Type B pancreatic cell (in vitro differentiated cells): ENCODE results near the gene CHTF8. TPM values are rescaled to one million over a fixed set of nuclear protein-coding genes. Genes with fewer than 3 reads are reported as not detected.

Experiments
- DNase-seq: peaks from one replicate; pipeline ENCODE4 v3.0.0; 2021; ENCODE audit warnings: mixed read lengths; ENCODE audit not compliant: unreplicated experiment; ENCODE audit errors: extremely low spot score
- H3K27ac Mint-ChIP-seq: 2 replicates; pipeline ENCODE4 v1.8.0; 2021; ENCODE audit warnings: mild to moderate bottlenecking, mixed read lengths
- H3K27me3 Mint-ChIP-seq: 2 replicates; pipeline ENCODE4 v1.8.0; 2021; ENCODE audit warnings: mixed read lengths
- H3K36me3 Mint-ChIP-seq: 2 replicates; pipeline ENCODE4 v1.8.0; 2021; ENCODE audit warnings: mixed read lengths
- H3K4me1 Mint-ChIP-seq: one replicate; pipeline ENCODE4 v1.8.0; 2021; ENCODE audit warnings: mixed read lengths; ENCODE audit not compliant: unreplicated experiment
- H3K4me3 Mint-ChIP-seq: 2 replicates; pipeline ENCODE4 v1.8.0; 2021; ENCODE audit warnings: mild to moderate bottlenecking, mixed read lengths
- H3K9me3 Mint-ChIP-seq: 2 replicates; pipeline ENCODE4 v1.8.0; 2021; ENCODE audit warnings: mixed read lengths
- CTCF ChIP-seq: fragments of 200-600 bp; sonication (generic); conservative IDR thresholded peaks from 2 replicates; pipeline ENCODE4 v1.5.0; 2021; ENCODE audit warnings: antibody characterized with exemption, mild to moderate bottlenecking
- total RNA-seq: library from RNA; stranded (reverse); gene quantifications from 2 replicates; pipeline ENCODE4 v1.2.1, GENCODE V29; 2021; ENCODE audit warnings: low replicate concordance

The CHTF8 gene
- total RNA-seq, 1 donor from 2014 or later = 131 TPM

- Mint-ChIP-seq H3K27ac (no peak overlapping the region), H3K4me1 (peaks cover 18% of the 10 kb centered on the region), H3K36me3 (peaks cover 5% of the 10 kb centered on the region), H3K4me3 (no peak overlapping the region), H3K27me3 (peaks cover 40% of the 10 kb centered on the region), H3K9me3 (no peaks in the 10 kb centered on the region)
- no peak for DNase-seq
- no peak for TF ChIP-seq CTCF
These were observed 22.7 kb downstream of the CHTF8 start for GRCh38 chr16:69109486-69110270.

- peaks cover 4% of the 10 kb centered on the region for H3K36me3 Mint-ChIP-seq
- H3K9me3 Mint-ChIP-seq = no peaks in the 10 kb centered on the region
- H3K27ac Mint-ChIP-seq = no peak overlapping the region
- H3K4me1 Mint-ChIP-seq = peaks cover 18% of the 10 kb centered on the region
- no peak for DNase-seq
- H3K27me3 Mint-ChIP-seq = peaks cover 44% of the 10 kb centered on the region
- TF ChIP-seq CTCF = no peak
- no peak overlapping the region for H3K4me3 Mint-ChIP-seq
These were observed 23.5 kb downstream of the CHTF8 start for GRCh38 chr16:69108905-69109252.

GRCh38 chr16:69108064-69108904 is 24.1 kb downstream of the CHTF8 start:
- Mint-ChIP-seq H3K27ac (no peak overlapping the region), H3K27me3 (peaks cover 47% of the 10 kb centered on the region), H3K4me3 (peak overlapping the region; percentile 77), H3K36me3 (peaks cover 4% of the 10 kb centered on the region), H3K9me3 (no peaks in the 10 kb centered on the region), H3K4me1 (peaks cover 18% of the 10 kb centered on the region)
- no peak for DNase-seq
- TF ChIP-seq CTCF = no peak

GRCh38 chr16:69107316-69107962 is 24.9 kb downstream of the CHTF8 start:
- no peak for DNase-seq
- no peak overlapping the region for H3K27ac Mint-ChIP-seq
- H3K4me1 Mint-ChIP-seq = peaks cover 18% of the 10 kb centered on the region
- peaks cover 4% of the 10 kb centered on the region for H3K36me3 Mint-ChIP-seq
- peak overlapping the region; percentile 83 for H3K4me3 Mint-ChIP-seq
- no peaks in the 10 kb centered on the region for H3K9me3 Mint-ChIP-seq
- H3K27me3 Mint-ChIP-seq = peaks cover 54% of the 10 kb centered on the region
- no peak for TF ChIP-seq CTCF

GRCh38 chr16:69106491-69107315 is 25.7 kb downstream of the CHTF8 start:
- Mint-ChIP-seq H3K36me3 (peaks cover 4% of the 10 kb centered on the region), H3K9me3 (no peaks in the 10 kb centered on the region), H3K4me1 (peaks cover 18% of the 10 kb centered on the region), H3K4me3 (peak overlapping the region; percentile 83), H3K27ac (no peak overlapping the region), H3K27me3 (peaks cover 59% of the 10 kb centered on the region)
- no peak for TF ChIP-seq CTCF
- no peak for DNase-seq
